ENCODE measurements around the gene IFITM10.

Gene IFITM10

DNA sequence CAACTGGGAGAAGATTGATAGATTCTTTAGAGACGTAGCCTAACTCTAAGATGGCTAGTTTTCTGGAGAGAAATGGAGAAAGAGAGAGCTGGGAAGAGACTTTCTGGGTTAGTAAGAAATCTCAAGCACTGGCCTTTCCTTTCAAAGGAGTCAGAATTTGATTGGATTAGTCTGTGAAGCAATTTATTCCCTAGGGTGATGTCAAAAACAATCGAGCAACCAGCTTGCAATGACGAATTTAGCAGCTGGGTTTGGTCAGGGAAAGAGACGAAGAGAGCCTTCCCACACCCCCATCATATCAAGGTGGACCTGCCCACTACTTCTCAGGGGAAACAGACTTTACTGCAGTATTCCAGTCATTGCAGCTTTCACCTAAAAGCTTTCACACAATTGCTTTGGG lies 42.6 kb downstream of the IFITM10 start:
- no peak for TF ChIP-seq GLIS3 (CRISPR knock-in tag; IDR thresholded peaks at IDR 0.05)
- TF ChIP-seq TOX (CRISPR knock-in tag; IDR thresholded peaks at IDR 0.05; ENCODE audit: borderline replicate concordance), result no peak
- TF ChIP-seq, protein P1, sequence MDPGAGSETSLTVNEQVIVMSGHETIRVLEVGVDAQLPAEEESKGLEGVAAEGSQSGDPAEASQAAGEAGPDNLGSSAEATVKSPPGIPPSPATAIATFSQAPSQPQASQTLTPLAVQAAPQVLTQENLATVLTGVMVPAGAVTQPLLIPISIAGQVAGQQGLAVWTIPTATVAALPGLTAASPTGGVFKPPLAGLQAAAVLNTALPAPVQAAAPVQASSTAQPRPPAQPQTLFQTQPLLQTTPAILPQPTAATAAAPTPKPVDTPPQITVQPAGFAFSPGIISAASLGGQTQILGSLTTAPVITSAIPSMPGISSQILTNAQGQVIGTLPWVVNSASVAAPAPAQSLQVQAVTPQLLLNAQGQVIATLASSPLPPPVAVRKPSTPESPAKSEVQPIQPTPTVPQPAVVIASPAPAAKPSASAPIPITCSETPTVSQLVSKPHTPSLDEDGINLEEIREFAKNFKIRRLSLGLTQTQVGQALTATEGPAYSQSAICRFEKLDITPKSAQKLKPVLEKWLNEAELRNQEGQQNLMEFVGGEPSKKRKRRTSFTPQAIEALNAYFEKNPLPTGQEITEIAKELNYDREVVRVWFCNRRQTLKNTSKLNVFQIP (CRISPR knock-in tag; IDR thresholded peaks at IDR 0.05; ENCODE audit: borderline replicate concordance, low read depth), result no peak
- TF ChIP-seq, protein P2, sequence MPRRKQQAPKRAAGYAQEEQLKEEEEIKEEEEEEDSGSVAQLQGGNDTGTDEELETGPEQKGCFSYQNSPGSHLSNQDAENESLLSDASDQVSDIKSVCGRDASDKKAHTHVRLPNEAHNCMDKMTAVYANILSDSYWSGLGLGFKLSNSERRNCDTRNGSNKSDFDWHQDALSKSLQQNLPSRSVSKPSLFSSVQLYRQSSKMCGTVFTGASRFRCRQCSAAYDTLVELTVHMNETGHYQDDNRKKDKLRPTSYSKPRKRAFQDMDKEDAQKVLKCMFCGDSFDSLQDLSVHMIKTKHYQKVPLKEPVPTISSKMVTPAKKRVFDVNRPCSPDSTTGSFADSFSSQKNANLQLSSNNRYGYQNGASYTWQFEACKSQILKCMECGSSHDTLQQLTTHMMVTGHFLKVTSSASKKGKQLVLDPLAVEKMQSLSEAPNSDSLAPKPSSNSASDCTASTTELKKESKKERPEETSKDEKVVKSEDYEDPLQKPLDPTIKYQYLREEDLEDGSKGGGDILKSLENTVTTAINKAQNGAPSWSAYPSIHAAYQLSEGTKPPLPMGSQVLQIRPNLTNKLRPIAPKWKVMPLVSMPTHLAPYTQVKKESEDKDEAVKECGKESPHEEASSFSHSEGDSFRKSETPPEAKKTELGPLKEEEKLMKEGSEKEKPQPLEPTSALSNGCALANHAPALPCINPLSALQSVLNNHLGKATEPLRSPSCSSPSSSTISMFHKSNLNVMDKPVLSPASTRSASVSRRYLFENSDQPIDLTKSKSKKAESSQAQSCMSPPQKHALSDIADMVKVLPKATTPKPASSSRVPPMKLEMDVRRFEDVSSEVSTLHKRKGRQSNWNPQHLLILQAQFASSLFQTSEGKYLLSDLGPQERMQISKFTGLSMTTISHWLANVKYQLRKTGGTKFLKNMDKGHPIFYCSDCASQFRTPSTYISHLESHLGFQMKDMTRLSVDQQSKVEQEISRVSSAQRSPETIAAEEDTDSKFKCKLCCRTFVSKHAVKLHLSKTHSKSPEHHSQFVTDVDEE (CRISPR knock-in tag; IDR thresholded peaks at IDR 0.05), result no peak
- no peak for TF ChIP-seq ZFP3 (CRISPR knock-in tag; IDR thresholded peaks at IDR 0.05)
- TF ChIP-seq ARNTL (CRISPR knock-in tag; IDR thresholded peaks at IDR 0.05; ENCODE audit: borderline replicate concordance, low read depth), result no peak
- no peak for TF ChIP-seq BACH2 (CRISPR knock-in tag; IDR thresholded peaks at IDR 0.05; ENCODE audit: borderline replicate concordance)
- no peak for TF ChIP-seq CSDC2 (CRISPR knock-in tag; IDR thresholded peaks at IDR 0.05)
- TF ChIP-seq ESRRG (CRISPR knock-in tag; IDR thresholded peaks at IDR 0.05), result no peak
- TF ChIP-seq, protein P3, sequence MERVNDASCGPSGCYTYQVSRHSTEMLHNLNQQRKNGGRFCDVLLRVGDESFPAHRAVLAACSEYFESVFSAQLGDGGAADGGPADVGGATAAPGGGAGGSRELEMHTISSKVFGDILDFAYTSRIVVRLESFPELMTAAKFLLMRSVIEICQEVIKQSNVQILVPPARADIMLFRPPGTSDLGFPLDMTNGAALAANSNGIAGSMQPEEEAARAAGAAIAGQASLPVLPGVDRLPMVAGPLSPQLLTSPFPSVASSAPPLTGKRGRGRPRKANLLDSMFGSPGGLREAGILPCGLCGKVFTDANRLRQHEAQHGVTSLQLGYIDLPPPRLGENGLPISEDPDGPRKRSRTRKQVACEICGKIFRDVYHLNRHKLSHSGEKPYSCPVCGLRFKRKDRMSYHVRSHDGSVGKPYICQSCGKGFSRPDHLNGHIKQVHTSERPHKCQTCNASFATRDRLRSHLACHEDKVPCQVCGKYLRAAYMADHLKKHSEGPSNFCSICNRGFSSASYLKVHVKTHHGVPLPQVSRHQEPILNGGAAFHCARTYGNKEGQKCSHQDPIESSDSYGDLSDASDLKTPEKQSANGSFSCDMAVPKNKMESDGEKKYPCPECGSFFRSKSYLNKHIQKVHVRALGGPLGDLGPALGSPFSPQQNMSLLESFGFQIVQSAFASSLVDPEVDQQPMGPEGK (CRISPR knock-in tag; IDR thresholded peaks at IDR 0.05; ENCODE audit: borderline replicate concordance), result no peak
- no peak for TF ChIP-seq ZNF8 (CRISPR knock-in tag; IDR thresholded peaks at IDR 0.05)
- no peak for TF ChIP-seq RARB (CRISPR knock-in tag; IDR thresholded peaks at IDR 0.05)
- TF ChIP-seq SNAI2 (CRISPR knock-in tag; IDR thresholded peaks at IDR 0.05), result no peak
- TF ChIP-seq ISL1 (CRISPR knock-in tag; IDR thresholded peaks at IDR 0.05), result no peak
- TF ChIP-seq, protein P4, sequence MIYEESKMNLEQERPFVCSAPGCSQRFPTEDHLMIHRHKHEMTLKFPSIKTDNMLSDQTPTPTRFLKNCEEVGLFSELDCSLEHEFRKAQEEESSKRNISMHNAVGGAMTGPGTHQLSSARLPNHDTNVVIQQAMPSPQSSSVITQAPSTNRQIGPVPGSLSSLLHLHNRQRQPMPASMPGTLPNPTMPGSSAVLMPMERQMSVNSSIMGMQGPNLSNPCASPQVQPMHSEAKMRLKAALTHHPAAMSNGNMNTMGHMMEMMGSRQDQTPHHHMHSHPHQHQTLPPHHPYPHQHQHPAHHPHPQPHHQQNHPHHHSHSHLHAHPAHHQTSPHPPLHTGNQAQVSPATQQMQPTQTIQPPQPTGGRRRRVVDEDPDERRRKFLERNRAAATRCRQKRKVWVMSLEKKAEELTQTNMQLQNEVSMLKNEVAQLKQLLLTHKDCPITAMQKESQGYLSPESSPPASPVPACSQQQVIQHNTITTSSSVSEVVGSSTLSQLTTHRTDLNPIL (CRISPR knock-in tag; IDR thresholded peaks at IDR 0.05; ENCODE audit: low read depth), result no peak
- no peak for TF ChIP-seq OSR1 (CRISPR knock-in tag; IDR thresholded peaks at IDR 0.05)
- TF ChIP-seq, protein P5, sequence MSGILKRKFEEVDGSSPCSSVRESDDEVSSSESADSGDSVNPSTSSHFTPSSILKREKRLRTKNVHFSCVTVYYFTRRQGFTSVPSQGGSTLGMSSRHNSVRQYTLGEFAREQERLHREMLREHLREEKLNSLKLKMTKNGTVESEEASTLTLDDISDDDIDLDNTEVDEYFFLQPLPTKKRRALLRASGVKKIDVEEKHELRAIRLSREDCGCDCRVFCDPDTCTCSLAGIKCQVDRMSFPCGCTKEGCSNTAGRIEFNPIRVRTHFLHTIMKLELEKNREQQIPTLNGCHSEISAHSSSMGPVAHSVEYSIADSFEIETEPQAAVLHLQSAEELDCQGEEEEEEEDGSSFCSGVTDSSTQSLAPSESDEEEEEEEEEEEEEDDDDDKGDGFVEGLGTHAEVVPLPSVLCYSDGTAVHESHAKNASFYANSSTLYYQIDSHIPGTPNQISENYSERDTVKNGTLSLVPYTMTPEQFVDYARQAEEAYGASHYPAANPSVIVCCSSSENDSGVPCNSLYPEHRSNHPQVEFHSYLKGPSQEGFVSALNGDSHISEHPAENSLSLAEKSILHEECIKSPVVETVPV (CRISPR knock-in tag; IDR thresholded peaks at IDR 0.05), result no peak
- TF ChIP-seq ZFP30 (CRISPR knock-in tag; IDR thresholded peaks at IDR 0.05), result no peak
- no peak for TF ChIP-seq ZNF565 (CRISPR knock-in tag; conservative IDR thresholded peaks at IDR 0.05; ENCODE audit: low read depth)
- ATAC-seq, result no peak

DNA sequence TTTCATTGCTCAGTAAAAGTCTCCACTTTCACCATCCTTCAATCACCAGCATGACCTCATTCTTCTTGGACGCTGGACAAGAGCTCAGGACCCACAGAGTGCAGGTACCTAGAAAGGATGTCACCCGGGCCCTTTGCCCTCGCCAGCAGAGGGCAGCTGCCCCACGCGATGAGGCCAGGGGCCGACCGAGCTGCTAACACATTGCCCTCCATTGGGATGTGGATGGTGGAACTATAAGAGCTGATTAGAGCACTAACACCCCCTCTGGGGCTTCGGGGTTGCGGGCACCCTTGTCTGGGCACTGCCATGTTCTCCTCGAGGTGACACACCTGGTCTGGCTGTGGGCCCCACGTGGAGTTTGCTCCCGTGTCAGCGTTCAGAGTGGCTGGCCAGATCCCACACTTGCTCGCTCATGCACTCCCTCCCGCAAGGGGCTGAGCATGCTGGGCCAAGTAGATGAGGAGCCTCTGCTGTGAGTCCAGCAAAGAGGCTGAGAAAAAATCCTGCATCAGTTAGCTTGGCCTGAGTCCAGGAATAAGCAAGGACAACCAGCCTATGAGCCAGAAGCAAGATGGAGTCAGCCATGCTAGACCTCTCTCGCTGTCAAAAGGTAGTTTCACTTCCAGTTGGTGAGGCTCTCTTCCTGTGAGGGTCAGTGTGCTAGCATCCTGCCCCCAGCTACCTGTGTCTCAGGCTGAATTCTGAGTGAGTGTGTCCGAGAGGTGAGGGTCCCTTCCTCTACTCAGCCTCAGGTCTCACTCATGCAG lies 43.6 kb downstream of the IFITM10 start:
- ATAC-seq, result no peak
- TF ChIP-seq ESRRG (CRISPR knock-in tag; IDR thresholded peaks at IDR 0.05) (no peak), PPARA (CRISPR knock-in tag; IDR thresholded peaks at IDR 0.05; ENCODE audit: borderline replicate concordance) (no peak), ISL1 (CRISPR knock-in tag; IDR thresholded peaks at IDR 0.05) (no peak), GLIS3 (CRISPR knock-in tag; IDR thresholded peaks at IDR 0.05) (no peak)
- TF ChIP-seq, protein P4 (CRISPR knock-in tag; IDR thresholded peaks at IDR 0.05; ENCODE audit: low read depth), result no peak
- TF ChIP-seq, protein P1 (CRISPR knock-in tag; IDR thresholded peaks at IDR 0.05; ENCODE audit: borderline replicate concordance, low read depth), result no peak
- TF ChIP-seq, protein P5 (CRISPR knock-in tag; IDR thresholded peaks at IDR 0.05), result no peak
- TF ChIP-seq, protein P3 (CRISPR knock-in tag; IDR thresholded peaks at IDR 0.05; ENCODE audit: borderline replicate concordance), result no peak
